Stimulated activated CD4-positive, alpha-beta T cell treated with anti-CD3 and anti-CD28 coated beads, Interleukin-4, amount 100 ng/mL, for 48 hours (primary cell): Measurements from ENCODE around the gene INPP4B.

Source experiments
- DNase-seq, 2 donors: peaks; one replicate each; pipeline ENCODE4 v3.0.0-alpha.2; 2020; ENCODE audit warnings: low read depth in 2 of 2

The INPP4B gene

GRCh38 chr4:142293536-142293935 lies 552.6 kb downstream of the INPP4B start:
- DNase-seq, result no peak

- no peak for DNase-seq
These were observed 553.9 kb downstream of the INPP4B start for GRCh38 chr4:142292231-142292630.

DNA sequence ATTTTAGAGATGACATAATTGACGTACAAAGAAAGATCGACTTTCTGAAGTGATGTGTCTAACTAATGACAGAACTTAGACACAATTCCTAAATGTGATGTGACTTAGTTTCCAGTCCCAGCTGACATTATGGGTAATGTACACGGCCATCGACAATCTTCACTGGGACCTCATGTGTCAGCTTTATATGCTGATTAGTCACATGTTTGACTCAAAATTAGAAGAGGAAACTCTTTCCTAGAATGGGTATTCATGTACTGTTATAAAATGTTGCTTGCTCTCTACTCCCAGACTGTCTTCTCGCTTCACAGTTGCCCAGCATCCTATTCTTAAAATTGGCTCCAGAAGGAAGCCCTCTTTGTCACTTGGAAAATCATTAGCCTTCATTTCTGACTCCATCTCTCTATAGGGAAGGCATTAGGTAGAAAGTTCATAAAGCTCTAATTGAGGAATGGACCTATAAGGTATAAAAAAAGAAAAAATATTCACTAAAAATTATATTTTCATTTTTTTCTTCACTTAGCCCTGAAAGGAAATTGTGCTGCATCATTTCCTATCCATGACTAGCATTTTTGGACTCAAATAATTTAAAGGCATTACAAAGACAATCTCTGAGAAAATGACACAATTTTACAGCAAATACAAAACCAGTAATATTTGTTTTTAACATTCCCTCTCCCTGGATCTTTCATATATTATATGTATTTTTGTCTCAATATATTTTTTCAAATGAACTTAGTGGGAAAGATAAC lies 554.6 kb downstream of the INPP4B start:
- DNase-seq, result no peak

DNA sequence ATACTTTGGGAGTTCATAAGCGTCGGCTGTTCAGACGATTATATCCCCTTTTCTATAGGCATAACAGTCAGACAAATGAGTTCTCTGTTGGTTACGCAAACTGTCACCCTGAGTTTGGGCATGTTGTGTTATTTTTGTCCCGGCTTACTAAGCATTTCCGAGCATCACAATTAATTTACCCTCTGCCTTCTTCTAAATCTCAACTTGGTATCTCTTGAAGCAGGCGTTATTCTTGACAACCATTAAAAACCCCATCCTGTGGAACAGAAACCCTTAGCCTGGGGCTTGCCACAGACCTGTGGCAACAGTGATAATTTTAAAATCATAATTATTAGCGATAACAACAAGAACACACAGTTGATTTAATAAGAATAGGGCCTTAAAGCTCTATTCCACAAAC lies 558.7 kb downstream of the INPP4B start:
- no peak for DNase-seq

DNA sequence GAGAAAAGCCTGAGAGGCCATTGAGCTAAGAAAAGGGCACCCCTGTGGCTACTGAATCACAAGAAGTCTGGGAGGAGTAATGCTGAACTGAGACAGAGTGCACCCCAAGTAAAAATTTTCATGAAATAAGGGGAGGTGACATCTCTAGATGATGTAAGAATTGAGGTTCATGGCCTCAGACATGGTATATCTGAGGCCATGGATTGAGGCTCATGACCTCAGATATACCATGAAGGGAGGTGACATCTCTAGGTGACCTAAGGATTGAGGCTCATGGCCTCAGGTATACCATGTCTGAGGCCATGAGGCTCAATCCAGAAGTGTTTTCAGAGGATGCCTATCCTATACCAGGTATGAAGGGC lies 560.9 kb downstream of the INPP4B start:
- DNase-seq, result no peak

DNA sequence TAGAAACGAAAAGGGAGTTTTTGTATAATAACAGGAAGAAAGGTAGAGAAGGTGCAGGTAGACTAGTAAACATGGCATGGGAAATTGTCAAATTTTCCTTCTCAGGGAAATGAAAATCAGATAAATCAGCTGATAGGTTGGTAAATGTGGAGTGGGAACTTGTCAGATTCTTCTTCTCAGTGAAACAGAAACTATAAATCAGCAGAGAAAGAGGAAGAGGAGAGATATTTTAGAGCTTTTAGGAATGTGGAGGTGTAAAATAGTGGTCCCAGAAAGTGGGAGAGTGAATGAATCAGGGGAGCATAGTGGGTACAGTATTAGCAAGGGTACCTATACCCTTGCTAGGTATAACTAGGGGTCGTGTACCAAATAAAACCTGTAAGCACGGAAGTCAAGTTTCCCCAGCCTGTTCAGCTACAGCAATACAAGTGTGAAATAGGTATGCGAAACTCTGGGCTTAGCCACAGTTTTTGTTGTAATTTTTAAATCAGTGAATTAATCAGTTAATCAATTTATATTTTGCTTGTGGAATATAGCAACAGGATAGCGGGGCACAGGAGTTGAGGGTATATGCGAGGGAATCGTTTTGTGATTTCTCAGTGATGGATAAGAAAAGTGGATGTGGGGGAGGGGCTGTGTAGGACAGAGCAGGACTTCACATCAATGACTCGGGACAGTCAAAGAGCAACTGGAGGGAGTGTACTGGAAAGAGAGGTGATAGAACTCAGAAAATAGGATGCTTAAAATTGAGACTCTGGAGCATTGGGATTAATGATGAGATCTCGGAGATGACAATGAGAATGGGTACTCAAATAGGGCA lies 561.5 kb downstream of the INPP4B start:
- DNase-seq, result no peak

DNA sequence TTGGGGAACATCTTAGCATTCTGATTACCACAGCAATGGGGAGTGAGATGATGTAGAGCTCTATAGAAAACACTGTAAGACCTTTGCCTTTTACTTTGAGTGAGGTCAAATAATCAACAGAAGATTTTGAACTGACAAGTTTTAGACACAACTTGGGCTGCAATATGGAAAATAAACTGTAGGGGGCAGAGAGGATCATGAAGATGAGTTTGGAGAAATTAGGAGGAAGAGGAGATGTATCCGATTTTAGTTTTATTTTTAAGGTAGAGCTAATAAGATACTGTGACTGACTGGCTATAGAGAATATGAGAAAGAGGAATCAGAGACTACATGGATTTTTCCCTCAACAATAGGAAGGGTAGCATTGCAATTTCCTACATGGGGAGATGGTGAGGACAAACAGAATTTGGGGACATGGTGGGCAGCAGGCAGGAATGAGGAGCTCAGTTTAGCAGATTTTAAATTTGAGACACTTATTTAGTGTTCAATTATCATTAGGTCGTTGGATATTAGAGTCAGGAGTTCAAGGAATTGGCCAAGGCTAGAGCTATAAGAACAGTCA lies 563.1 kb downstream of the INPP4B start:
- no peak for DNase-seq

GRCh38 chr4:142281999-142282398 lies 564.1 kb downstream of the INPP4B start:
- DNase-seq, result no peak

DNA sequence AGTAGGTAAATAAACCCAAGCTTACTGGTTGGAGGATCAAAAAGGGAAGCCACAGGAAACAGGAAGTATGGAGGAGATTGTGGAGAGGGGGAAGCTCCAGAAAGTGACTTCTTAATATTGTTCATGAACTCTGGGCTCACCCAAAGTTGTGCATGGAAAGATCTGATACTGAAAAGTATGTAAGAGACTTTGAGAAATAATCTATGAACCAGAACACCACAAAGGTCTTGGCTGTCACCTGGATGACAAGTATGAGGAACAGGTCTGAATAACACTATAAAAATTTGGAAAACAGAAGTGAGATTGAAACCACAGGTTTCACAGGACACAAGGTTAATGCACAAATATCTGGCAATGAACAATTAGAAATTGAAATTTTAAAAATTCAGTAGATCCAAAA lies 567.4 kb downstream of the INPP4B start:
- no peak for DNase-seq

DNA sequence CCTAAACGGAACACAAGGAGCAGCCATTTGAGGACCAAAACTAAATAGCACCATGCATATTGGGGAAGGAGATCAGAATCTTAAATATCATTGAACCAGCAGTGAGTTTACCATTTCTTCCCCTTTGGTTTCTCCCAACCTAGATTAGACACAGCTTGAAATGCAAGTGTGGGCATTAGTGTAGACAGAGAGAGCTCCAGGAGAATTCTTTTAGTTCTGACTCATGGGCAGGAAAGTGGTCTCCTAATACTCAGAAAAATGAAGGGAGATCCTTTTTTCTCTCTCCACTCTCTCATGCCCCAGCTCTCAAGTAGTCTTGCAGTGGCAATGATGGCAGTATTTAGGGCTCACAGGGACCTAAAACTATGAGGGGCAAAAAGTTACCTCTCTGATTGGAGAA lies 567.9 kb downstream of the INPP4B start:
- DNase-seq, result no peak

DNA sequence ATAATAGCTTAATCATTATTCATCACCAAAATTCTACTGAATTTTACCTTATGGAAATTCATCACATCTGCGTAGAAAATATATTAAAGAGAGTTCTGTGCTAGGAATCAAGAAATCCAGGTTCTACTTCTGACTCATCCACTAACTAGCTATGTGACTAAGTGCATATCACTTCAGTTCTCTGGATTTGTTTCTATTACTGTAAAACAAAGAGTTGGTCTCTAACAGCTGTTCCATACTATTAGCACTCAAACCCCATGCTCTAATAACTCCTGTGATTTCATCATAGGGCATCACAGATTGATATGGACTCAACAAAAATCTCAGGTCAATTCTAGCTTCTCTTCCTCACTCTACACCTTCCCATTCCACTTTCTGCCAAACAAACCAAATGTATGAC lies 572.0 kb downstream of the INPP4B start:
- DNase-seq, result no peak

DNA sequence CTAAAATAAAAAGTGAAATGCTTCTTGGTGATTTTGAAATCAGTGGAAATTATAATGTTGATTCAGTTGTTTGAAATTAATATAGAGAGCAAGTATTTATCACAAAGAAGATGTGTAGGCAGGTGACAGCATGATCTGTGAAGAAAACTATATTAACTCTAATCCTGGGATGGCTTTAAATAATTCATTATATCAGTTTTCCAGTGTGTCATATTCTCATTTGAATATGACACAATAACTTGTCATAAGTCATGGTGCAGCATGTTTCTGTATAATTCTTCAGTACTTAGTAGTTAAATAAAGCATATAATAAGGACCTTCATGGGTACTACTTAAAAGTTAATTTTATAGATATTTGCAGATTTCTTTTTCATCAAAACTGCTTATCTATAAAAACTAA lies 573.6 kb downstream of the INPP4B start:
- no peak for DNase-seq

DNA sequence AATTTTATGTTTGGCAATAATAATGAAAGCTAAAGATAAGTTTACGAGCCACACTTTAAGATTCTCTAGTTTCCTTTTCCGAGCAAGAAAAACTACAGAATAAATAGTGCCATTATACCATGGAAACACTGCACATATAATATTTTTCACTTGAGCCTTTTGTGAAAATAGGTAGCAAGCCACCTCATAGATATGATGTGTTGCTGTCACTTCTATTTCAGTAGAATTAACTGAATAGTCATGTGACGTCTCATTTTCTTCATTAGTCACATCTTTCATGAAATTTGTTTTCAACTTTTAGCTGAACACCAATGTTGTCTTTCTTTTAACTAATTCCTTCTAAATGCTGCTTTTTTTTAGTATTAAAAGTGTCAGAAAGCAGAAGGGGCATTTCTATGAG lies 574.3 kb downstream of the INPP4B start:
- DNase-seq, result no peak

DNA sequence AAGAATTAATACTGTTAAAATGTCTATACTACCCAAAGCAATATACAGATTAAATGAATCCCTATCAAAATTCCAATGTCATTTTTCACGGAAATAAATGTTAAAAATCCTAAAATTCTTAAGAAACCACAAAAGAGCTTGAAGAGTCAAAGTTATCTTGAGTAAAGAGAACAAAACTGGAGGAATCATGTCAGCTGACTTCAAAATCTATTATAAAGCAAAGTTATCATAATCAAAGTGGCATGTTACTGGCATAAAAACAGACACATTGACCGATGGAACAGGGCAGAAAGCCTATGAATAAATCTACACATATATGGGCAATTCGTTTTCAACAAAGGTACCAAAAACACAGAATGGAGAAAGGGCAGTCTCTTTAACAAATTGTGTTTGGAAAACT lies 579.0 kb downstream of the INPP4B start:
- DNase-seq, result no peak

GRCh38 chr4:142265946-142266345 lies 580.2 kb downstream of the INPP4B start:
- no peak for DNase-seq

GRCh38 chr4:142265536-142265935 lies 580.6 kb downstream of the INPP4B start:
- DNase-seq, result no peak

DNA sequence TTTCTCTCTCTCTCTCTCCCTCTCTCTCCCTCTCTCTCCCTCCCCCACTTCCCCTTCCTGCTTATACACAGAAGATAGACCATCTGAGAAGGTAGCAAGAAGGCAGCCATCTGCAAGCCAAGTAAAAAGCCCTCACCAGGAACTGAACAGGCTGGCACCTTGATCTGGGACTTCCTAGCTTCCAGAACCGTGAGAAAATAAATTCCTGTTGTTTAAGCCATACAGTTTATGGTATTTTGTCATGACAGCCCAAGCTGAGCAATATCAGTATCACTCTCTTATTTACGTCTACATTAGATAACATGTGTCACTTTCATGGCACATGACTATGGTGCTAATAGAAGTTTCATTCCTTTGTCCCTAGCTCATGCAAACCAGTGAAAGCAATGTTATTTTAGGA lies 581.1 kb downstream of the INPP4B start:
- DNase-seq, result no peak

- DNase-seq, result no peak
These were observed 583.1 kb downstream of the INPP4B start for GRCh38 chr4:142262956-142263355.

GRCh38 chr4:142248946-142249345 lies 597.2 kb downstream of the INPP4B start:
- no peak for DNase-seq

DNA sequence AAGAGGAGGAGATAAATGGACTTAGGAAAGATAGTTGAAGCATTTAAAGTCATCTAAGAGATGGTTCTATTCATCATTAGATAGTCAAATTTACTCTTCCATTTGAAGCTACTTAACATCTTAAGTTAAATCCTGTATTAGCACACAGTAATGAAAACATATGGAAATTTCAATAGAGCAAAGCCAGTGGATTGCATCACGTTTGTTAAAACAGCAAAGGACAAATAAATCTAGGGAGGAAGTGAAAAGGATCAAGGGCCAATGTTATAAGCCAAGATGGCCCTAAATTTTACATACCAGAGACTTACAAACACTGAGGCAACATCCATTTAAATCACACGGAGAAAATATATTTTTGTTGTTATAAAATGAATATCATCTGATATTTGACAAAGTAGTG lies 602.8 kb downstream of the INPP4B start:
- DNase-seq, result no peak

- DNase-seq, result no peak
These were observed 603.9 kb downstream of the INPP4B start for GRCh38 chr4:142242156-142242555.

- no peak for DNase-seq
These were observed 607.5 kb downstream of the INPP4B start for GRCh38 chr4:142238589-142238988.

GRCh38 chr4:142236268-142236667 lies 609.8 kb downstream of the INPP4B start:
- no peak for DNase-seq
